Stimulated activated CD8-positive, alpha-beta memory T cell treated with anti-CD3 and anti-CD28 coated beads, Interleukin-7, amount 100 ng/mL, for 4 hours (primary cell): ENCODE results near the gene HOXC6.
A peak's percentile ranks its signal among the peaks of the same experiment; 100 is the strongest.

ENCODE experiments used
- DNase-seq, 2 donors: peaks; one replicate each; pipeline ENCODE4 v3.0.0-alpha.2; 2020; ENCODE audit warnings: low read depth in 2 of 2

Gene HOXC6

GRCh38 chr12:54028314-54029201 lies at the start of gene HOXC6:
Gene HOXC6 (plus strand): TSS chr12:54028440. CDS start chr12:54028522, 82 bp downstream.
- DNase-seq, result no peak

GRCh38 chr12:53978477-53979356 lies 49.5 kb upstream of the HOXC6 start:
- no peak for DNase-seq

- no peak for DNase-seq
Observed at GRCh38 chr12:53980104-53980801, 48.0 kb upstream of the HOXC6 start.

- no peak for DNase-seq
Observed at GRCh38 chr12:53980802-53981496, 47.3 kb upstream of the HOXC6 start.

DNA sequence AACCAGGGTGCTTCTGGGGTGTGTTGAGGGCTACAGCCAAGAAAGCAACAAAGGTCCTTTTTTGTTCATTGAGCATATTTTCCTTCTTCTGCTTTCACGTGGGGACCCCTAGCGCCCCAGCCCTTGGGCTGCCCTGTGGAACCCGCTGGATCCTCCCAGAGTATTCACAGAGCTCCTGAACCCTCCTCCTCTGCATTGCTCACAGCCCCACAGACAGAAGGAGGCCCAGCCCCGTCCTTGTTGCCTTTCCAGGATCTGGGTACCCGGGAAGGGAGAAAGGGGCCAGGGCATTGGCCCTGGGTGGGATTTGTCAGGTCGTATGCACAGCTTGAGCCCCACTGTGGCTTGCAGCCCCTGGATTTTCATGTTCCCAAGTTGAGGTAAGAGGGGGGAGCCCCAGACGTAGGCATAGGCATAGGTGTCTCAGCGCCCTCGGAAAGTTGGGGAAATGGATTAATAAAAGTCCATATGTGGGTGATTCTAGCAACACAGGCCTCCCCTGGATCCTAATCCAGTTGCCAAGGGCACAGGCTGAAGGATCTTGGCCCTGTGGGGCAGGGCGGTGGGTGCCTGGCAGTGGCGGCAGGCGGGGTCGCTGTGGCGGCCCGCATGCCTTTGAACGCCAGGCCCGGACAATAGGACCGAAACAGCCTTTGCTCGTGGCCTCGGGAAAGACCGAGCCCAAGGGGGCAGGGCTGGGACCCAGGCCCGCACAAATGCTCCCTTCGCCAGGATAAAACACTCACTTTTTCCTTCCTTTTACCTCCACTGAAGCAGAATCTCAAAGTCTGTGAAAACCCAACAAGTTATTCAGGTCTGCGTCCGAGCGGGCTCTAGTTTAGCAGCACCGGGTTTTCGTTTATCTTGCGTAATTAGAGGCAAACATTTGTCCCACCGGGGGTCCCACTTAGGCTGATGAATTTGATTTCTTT lies 46.3 kb upstream of the HOXC6 start:
- no peak for DNase-seq

- DNase-seq, result no peak
Observed at GRCh38 chr12:53982648-53983567, 45.3 kb upstream of the HOXC6 start.

- no peak for DNase-seq
Observed at GRCh38 chr12:53983568-53983949, 44.7 kb upstream of the HOXC6 start.

DNA sequence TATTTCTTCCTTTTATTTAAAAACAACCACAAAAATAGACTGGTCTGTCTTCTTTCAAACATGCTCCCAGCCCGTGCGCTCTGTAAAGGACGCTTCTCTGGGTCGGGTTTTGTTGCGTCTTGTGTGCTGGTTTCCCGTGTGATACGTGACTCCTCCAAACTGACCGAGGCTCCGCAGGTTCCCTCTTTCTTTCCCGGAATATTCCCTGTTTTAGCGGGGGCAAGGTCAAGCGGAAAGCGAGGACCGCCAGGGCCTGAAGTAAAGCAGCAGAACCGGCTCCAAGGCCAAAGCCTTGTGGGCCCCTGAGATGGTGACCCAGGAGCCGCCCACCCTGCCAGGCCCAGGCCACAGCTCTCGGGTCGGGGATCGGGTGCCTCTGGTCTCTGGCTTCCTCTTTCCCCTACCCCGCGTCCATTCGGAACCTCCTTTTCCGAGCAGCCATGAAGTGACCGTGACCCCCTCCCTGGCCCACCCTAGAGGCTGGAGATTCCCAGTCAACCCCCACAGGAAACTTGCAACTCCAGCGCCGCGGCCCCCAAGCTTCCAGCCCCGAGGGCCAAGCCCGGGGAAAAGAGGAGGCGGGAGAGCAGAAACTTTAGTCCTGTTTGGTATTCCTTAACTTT lies 44.2 kb upstream of the HOXC6 start:
- no peak for DNase-seq

GRCh38 chr12:53984901-53985691 lies 43.1 kb upstream of the HOXC6 start, which contains the start of gene HOXC10:
Gene HOXC10 (plus strand): TSS chr12:53985146. CDS start chr12:53985260, 114 bp downstream.
- DNase-seq, result peak; percentile 68 to 77

DNA sequence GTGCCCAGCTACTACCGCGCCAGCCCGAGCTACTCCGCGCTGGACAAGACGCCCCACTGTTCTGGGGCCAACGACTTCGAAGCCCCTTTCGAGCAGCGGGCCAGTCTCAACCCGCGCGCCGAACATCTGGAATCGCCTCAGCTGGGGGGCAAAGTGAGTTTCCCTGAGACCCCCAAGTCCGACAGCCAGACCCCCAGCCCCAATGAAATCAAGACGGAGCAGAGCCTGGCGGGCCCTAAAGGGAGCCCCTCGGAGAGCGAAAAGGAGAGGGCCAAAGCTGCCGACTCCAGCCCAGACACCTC lies 42.6 kb upstream of the HOXC6 start:
- DNase-seq, result no peak

DNA sequence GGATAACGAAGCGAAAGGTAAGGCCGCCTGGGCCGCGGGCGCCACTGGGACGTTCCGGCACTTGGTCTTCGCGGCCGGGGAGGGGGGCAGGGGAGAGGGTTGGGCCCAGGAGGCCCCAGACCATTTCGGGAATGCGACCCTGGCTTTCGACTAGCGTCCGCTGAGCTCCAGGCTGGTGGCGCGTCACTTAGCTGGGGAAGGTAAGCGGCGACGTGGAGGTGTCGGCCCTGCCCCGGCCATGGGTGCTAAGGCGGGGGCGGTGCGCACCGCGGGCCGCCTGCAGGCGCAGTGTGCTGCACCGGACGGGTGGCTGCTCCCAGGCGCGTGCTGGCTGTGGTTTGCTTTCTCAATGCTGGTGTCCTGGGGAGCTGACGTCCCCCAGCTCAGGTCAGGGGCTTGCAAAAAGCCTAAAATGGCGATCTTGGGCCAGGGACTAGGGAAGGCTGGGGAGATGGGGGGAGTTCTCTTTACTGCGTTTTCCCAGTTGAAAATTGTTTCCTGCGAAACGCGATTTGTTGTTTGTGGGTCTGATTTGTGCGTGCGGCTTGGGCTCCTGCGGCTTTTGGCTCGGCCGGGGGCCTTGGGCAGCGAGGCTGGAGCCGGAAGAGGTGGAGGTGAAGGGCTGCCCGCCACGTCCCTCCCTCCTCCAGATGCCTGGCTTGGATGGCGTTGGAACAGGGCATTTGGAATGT lies 42.1 kb upstream of the HOXC6 start:
- no peak for DNase-seq

DNA sequence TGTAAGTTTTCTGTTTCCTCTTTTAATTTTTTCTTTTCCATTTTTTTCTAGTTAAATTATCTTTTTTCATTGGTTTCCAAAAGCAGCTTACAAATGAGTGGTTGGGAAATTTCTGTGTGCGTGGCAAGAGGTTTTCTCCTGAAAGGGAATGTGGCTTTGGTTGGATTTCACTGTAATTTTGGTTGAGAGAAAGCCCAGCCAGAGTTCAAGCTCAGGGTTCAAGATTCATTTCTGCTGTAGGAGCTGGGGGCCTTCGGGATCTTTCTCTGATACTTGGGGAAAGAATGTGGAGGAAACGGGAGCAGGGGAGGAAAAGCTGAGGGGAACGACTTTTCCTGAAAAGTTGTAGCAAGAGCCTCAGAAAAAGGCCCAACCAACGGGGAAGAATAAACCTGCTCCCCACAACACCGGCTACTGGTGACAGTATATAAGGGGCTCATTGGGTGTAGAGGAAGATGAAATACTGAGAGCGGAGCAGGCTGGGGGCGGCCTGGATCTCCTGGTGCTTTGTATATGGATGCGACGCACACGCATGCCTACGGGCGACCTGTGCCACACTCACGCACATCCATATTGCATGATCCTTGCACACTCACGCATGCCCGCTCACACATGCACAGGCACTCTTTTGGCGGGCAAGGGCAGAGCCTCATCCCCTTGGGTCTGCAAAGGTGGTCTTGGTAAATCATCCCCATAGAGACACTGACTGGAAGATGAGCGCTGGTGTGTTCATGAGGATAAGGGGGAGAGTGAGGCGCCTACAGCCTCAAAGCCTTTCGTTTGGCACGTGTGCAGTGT lies 41.4 kb upstream of the HOXC6 start:
- no peak for DNase-seq

DNA sequence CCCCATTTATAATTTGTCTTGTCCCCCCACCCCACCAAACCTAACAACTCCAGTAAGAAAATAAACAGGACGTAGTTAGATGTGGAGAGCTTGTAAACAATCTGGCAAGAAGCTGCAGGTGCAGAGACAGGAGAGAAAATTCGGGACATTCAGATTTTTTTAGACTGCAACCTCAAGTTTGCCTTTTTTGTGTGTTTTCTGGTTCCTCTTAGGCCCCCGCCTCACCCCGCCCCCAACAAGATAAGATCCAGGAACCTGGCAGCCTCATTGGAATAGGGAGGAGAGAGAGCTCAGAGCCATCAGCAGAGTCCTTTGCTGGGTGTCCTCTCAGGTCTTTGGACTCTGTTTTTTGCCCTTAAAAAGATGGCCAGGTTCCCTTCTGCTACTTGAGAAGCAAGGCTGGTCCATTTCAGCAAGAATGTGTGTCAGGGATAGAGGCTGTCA lies 40.4 kb upstream of the HOXC6 start:
- DNase-seq, result no peak

DNA sequence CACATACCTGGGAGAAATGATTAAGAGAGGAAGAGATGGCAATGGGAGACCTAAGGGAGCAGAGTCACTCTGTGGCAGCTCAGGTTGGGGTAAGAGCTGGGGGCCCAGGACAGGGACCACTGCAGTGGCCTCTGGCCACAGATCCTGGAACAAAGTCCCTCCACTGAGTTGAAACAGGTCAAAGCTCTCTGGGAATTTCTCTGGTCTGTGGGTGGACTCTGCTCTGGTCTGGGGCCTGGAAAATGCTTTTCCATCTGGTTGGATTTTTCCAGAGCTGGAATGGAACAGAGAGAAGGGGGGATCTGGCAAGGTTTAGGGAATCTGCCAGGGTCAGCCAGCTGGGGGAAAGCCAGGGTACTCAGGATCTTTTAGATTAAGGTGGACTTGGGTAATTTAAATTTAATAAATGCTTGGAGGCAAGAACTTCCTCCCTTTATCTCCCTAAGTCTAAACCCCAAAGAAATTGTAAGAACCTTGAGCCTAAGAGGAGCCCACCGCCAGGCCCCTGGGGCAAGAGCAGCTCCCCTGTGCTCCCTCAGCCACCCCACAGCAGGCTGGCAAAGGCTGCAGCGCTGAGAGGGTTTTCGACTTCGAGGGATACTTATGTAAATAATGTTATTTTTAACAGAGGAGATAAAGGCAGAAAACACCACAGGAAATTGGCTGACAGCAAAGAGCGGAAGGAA lies 39.6 kb upstream of the HOXC6 start:
- DNase-seq, result no peak

DNA sequence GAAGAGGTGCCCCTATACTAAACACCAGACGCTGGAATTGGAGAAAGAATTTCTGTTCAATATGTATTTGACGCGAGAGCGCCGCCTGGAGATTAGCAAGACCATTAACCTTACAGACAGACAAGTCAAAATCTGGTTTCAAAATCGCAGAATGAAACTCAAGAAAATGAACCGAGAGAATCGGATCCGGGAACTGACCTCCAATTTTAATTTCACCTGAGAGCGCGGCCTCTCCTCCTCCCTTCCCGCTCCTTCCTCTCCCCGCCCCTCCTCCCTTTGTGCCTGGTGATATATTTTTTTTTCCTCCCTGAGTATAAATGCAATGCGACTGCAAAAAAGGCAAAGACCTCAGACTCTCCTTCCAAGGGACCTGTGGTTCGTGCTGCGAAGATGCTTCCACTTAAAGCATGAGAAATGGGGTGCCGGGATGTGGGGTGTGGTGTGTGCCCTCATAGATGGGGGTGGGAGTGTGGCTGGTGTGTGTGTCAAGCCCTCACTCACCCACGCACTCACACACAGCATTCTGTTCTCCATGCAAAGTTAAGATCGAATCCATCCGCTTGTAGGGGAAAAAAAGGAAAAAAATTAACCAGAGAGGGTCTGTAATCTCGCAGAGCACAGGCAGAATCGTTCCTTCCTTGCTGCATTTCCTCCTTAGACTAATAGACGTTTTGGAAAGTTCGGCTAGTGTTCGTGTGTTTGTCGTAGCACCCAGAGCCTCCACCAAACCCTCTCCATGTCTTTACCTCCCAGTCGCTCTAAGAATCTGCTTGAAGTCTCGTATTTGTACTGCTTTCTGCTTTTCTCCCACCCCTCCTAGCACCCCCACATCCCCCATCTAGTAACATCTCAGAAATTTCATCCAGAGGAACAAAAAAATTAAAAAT lies 38.8 kb upstream of the HOXC6 start:
- no peak for DNase-seq
